ENCODE results near the gene RPL38.

The RPL38 gene

DNA sequence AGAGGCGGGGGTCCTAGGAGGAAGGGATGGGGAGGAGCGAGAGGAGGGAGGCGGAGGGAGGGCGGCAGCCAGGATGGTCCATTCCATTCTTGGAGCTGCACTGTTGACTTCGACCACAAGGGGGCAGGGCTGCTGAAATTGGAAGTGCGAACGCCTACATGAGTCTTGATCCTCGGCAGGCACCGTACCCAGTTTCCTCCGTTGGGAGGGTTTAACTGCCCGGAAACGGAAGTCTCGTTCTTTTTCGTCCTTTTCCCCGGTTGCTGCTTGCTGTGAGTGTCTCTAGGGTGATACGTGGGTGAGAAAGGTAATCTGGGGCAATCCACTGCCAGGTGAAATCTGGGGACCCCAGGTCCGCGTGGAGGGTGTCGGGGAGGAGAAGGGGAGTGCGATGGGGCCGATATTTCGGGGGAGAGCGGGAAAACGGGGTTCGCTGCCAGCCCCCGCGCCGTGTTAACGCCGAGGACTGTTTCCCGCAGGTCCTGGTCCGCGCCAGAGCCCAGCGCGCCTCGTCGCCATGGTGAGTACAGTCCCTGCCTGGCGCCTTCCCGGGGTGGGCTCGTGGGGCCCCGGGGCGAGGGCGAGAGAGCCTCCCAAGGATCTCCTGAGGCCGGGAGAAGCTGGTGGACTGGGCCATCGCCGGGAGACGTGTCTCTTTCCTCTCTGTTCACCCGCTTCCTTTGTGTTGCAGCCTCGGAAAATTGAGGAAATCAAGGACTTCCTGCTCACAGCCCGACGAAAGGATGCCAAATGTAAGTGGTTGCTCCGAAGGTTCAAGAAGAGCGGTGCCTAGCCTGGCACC, at the start of gene RPL38:
Gene RPL38, plus strand, starts transcription at position 240 of the 802 bp plus-strand sequence. Its CDS starts 278 bp downstream, at position 518.
- DNase-seq, result peak; percentile 99

DNA sequence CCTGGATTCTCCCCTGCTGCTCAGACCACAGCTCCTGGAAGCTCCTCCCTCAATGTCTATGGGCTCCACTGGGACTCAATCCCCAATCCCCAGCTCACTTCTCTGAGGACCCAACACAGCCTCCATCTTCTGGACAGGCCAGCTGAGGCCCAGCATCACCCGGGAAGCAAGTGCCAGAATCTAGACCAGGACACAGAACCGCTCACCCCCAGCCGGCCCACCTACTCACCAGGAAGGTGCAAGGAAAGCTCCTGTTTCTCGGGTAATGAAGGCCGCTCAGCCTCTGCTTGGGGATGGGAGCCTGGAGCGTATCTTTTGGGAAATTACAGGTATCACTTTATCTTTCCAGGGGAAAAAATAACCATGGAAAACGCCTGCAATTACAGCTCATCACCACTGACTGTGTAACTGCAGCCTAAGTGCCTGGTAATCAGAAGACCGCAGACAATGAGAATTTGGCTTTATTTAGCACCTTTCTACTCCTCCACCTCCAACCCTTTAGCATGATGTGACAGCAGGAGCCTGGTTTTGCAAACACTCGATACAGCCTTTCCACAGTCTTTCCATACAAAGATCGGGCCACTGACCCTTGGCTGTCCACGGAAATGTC, 49.6 kb upstream of the RPL38 start:
- no peak for DNase-seq

DNA sequence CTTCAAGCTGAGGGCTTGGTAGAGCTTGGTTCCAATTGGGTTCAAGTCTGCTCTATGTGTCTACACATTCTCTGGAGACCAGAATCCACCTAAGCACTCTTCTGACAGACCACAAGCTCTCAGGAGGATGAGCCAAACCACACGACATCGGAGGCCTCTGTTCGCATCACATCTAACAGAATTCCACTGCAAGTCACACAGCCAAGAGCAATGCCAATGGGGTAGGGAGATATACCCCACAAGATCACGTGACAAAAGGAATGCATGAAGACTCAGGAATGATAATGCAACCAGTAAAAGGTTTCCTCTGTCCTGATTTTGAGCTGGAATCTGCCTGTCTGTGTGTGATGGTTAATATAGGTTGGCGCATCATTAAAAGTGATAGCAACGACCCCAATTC, 46.6 kb upstream of the RPL38 start:
- DNase-seq, result no peak

DNA sequence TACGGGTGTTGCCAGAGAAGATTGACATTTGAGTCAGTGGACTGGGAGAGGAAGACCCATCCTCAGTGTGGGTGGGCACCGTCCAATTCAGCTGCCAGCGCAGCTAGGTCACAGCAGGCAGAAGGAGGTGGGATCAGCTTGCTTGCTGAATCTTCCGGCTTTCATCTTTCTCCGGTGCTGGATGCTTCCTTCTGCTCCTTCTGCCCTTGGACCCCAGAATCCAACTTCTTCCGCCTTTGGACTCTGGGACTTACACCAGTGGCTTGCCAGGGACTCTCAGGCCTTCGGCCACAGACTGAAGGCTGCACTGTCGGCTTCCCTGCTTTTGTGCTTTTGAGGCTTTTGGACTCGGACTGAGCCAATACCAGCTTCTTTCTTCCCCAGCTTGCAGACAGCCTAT, 46.1 kb upstream of the RPL38 start:
- DNase-seq, result no peak

DNA sequence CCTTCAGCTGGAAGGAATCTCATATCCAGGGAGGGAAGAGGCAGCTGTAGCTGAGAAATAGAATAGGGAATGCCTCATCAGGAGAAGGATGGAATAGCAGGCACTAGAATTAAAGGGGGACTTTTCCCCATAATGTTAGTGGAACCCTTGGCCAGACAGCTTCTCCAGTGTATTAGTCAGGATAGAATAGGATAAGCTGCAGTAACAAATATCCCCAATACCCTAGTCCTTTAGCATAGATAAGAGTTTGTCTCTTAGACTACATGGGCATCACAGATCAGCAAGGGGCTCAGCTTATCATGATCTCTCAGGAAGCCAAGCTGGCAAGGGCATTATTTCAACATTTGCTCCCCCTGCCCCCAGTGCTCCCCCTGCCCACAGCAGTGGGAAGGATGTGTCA, 44.7 kb upstream of the RPL38 start:
- DNase-seq, result no peak

DNA sequence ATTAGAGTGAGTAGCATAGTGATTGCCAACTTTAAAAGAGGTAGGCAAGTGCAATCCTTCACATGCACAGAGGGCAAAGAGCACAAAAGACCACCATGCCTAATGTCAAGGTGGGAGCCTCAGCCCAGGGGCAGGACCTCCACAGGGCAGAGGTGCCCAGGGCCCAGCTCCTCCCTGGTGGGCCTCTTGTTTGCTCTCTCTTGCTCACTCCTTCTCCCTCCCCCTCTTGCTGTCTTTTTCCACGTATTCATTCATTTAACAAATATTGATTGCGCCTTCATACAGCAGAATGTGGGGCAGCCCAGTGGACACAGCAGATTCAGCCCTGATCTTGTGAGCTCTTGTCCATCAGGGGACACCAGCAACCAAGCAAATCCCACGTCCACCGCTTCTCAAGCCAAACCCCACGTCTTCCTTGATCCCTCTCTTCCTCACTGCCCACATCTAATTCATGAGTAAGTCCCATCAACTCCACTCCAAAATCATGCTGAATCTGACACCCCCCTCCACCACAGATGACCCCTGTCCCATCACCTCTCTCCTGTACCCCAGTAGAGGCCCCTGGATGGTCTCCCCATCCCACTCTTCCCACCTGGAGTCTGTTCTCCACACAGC, 44.1 kb upstream of the RPL38 start:
- DNase-seq, result no peak

DNA sequence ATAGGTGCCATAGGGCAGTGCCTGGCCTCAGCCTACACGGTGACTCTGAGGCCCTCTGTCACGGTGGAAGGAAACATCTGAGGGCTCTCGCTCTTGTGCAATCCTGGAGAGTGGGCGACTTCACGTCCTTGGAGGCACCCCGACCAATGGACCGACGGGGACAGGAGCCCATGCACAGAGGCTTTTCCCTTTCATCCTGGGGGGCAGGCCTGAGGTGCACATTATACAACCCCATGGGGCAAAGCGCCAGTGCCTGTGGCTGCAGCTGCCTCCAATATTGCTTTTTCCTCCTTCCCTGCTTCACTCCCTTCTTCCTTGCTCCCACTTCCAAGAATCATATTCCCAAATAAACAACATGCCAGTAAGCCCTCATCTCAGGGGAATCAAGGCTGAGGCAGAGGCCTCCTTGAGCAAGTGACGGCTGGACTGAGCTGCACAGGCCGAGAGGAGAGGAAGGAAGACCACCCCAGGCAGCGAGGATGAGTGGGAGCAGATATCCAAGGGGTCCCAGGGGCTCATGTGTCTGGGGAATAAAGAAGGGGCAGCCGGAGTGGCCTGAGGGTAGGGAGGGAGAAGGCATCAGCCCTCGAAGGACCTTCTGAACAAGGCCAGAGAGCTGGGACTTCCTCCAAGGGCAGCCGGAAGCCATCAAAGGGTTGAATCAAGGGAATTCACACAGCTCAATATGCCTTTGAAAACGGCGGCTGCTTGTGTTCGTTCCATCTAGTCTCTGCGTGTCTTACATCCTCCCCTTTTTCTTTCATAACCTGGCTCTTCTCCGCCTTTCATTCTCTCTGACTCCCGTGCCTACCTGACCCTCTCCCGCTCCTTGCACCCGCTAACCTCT, 42.6 kb upstream of the RPL38 start:
- DNase-seq, result no peak

DNA sequence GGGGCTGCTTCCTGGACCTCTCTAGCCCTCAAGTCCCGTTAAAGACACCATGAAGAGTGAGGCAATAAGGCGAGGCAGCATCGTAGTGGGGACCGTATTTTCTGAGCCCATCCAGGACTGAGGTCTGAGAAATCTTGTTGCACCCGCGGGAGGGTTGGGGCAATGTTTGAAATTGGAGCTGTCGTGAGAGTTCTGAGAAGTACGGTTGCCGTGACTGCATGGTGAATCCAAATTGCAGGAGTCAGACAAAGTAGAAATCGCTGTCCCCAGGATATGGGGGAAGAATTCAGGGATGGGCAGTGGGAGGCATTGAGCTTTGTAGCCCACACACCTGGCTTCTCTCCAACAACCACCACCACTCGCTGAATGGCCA, 42.0 kb upstream of the RPL38 start:
- DNase-seq, result no peak

DNA sequence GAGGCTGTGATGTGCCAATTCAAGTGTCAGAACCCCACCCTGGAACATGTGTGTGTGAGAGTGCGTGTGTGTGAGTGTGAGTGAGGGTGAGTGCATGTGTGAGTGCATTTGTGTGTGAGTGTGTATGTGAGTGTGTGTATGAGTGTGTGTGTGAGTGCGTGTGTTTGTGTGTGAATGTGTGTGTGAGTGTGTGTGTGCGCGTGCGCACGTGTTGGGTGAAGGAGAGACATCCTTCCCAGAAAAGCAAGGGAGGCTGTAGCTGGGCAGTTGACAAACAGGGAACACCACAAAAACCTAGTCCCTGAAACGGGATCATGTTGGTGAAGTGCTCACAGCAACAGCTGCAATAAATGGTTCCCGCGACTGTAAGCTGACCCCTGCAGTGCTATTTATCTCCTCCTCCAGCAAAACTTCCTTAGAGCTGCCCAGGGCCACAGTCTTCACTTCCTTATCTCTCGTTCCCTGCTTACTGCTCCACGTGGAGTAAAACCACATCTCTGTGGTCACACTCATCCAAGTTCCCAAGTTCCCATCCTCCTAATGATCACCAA, 40.1 kb upstream of the RPL38 start:
- peak; percentile 23 for DNase-seq

DNA sequence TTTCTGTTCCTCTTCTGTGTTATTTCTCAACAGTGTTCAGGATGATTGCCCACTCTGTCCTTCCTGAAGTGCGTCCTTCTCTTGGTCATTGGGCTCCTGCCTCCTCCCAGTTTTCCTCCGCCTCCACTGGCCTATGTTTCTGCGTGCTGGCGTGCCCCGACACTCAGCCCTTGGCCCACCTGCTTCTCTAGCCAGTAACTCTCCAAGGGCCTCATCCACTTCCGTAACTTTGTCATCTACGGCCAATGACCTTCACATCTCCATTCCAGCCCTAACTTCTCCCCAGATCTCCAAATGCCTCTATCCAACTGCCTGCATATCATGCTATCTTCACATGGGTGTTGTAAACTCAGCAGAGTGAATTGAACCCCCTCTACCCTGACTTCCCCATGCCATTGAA, 39.6 kb upstream of the RPL38 start:
- DNase-seq, result no peak

DNA sequence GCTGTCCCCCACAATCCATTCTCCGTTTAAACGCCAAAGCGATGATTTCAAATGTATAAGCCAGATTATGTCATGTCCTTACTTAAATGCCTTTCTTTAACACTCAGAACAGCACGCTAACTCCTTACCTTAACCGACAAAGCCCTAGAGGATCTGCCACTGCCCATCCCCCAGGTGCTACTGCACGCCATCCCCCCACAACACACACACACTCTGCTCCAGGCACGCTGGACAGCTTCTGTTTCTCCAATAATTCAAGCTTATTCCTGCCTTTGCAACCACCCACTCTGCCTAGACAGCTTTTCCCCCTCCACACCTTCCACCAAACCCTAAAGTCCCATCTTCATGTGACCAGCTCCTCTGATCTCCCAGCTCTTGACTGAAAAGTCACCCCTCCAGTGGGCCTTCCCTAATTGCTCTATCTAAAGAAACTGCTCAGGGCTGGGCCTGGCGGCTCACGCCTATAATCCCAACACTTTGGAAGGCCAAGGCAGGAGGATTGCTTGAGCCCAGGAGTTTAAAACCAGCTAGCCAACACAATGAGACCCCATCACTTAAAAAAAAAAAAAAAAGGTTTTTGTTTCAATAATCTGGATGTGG, 38.9 kb upstream of the RPL38 start:
- DNase-seq, result peak; percentile 22

DNA sequence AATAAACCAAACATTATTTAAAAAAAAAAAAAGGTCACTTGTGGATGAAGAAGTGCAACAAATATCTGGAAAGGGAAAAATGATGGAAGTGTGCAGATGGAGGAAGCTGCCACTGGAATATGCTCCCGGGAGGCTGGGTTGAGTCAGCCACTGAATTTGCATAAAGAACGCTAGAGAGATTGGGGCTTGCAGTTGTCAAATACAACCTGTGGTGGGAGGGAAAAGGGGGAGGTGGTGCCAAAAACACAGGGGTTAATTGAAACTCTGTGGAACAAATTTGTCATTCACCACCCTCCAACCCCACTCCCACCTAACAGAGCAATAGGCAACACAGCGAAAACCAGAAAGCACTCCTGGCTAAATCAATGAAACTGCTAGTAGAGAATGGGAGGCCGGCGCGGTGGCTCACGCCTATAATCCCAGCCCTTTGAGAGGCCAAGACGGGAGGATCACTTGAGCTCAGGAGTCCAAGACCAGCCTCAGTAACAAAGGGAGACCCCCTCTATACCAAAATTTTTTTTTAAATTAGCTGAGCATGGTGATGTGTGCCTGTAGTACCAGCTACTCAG, 37.6 kb upstream of the RPL38 start:
- DNase-seq, result no peak

DNA sequence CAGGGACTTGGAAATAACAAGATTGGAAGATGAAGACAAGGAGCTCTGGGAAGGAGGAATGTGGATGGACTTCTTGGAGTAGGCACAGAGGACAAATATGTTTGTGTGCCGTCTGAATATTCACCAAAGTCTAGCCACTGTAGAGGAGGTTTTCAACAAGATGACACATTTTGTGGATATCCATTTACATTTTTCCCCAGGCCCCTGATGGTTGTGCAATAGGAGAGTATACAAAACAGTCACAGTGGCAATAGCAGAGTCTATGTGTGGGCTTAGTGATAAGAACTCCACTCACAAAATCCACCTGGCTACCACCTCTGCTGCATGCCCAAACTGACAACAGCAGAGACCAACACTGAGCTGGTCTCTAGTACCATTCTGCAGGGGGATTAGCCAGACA, 32.6 kb upstream of the RPL38 start:
- no peak for DNase-seq

DNA sequence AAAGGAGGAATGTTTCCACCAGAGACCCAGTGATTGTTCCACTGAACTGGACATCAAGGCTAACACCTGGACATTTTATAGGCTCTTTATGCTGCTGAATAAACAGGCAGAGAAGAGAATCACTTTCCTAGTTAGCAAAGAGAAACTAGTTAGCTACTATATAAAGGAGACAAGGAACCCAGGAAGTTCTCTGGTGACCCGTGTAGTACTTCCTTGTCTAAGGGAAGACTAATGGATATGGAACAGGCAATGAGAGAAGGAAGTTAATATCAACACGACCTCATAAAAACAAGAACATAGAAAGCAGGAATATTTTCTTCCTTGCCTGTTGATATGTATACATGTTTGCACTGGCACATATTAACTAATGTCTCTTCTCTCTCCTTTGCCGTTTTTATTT, 30.8 kb upstream of the RPL38 start:
- DNase-seq, result no peak

DNA sequence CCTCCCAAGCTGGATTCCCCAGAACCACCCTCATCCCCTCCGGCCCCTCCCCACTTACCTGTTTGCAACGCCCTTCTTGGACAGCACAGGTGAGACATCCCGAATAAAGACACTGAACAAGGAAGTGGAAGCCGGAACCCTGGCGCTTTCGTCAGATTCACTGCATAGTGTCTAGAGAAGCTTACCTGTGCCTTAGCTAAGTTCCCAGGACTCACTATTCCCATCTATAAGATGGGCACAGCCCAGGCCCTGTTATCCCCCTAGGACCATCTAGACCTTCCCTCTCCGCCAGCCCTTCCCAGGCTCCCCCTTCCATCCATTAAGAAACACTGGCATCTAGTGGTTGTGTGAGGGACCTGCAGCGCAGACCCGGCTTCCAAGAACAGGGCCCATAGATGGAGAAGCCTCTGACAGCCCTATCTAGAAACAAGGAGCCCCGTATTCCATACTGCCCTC, 26.9 kb upstream of the RPL38 start:
- peak; percentile 96 for DNase-seq

DNA sequence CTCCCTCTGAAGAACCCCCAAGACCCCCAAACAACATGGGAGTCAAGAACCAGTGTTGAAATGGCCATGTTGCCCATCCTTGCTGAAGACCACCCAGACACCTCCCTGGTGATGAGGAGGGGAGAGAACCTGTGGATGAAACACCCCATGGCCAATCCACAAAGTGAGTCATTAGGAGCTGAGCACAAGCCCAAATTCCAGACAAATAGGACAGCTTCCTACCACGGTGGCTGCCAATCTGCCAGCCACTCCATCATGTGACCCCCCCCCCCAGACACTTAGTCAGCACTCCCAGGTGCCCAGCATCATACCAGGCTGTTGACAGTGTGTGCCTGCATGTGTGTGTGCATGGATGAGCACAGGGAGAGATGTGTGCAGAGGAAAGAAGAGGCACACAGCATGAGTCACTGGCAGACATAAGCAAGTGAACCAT, 26.4 kb upstream of the RPL38 start:
- DNase-seq, result no peak

DNA sequence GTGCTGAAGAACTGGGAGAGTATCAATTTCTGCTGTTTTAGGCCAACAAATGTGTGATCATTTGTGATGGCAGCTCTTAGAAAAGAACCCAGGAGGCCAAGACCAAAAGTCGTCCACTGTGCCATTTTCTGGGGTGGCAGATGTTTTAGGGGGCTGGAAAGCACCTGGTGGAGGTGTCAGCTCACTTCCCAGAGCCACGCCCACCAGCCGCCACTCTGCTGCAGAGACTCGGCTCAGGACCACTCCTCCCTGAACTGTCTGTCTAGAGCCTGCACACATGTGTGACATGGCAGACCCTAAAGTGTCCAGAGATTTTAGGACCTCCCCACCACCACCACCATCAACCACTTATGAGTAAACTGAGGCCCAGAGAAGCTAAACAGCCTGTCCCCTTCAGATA, 23.9 kb upstream of the RPL38 start:
- DNase-seq, result no peak

DNA sequence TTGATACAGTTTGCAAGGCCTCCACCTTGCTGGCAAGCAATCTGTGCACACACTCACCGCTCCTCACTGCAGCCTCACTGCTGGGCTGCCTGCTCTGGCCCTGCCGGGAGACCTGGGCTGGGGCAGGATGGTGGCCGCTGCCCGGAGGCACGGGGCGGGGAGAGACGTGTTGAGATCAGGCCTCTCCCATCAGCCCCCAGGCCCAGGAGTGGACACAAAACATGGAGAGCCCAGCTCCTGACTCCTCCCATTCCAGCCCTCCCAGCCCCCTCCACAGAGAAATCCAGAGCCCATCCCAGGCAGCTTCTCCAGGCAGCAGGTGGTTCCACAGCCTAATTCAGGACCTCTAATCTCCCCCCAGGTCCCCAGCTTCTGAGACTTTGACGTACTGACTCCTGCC, 23.1 kb upstream of the RPL38 start:
- DNase-seq, result peak; percentile 71

DNA sequence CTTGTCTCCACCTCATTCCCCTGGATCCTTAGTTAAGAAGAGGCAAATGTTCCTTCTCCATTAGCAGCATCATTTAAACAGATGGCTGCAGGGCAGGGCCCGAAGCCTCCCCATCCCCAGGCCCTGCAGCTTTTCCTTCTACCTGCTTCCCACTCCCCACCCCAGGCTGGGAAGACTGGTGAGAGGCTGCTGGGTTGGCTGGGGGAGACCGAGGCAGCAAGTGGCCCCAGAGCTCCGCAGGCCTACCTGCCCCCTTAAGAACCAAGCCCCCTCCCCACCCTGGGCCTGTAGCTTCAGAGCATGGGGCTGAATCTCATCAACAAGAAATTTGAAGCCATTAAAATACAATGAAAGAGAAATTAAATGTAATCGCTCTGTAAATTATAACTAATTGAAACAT, 22.1 kb upstream of the RPL38 start:
- DNase-seq, result peak; percentile 61

DNA sequence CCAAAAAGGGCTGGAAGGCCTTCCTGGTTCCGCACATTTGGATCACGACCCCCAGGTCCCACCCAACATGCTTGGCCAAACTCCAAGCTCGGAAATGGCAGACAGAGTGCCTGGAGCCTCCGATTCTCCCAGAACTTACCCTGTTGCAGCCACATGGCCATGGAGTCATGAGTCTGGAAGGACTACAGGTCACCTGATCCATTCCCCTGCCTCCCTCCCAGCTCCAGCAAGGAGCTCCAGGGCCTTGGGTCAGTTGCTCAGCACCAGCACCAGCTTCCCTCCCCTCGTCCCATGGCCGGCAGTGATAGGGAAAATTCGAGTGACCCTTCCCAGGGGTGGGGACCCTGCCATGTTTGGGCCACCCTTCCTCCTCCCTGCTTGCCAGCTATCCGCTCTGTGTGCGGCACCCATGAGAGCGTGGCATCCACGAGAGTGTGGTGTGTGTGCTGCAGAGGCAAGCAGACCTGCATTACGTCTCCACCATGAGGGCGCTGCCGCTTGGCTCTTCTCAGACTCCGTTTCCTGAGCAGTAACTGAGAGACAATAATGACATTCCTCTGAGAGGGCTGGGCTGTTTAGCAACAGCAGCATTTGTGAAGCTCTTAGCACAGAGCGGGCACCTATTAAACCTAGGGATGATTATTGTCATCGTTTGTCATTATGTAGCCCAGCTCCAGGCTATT, 21.3 kb upstream of the RPL38 start:
- no peak for DNase-seq

DNA sequence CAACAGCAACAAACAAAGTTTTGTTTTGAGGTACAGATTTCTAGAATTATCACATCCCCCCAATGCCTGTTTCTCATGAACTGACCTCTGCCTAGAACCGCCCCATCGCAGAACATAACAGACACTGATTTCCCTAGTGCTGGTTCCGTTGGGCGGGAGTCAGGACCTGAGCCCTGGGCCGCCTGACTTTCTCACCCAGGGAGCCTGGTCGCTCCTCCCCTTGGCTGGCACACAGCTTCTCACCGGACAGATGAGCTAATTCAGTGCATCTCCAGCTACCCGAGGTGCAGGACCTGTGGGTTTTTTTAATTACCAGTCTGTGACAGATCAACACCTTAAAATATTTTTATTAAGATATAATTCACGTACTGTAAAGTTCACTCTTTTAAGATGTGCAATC, 20.1 kb upstream of the RPL38 start:
- no peak for DNase-seq
